AG10803 (cell line): ENCODE data around the gene TMED10.
A peak's percentile ranks its signal among the peaks of the same experiment; 100 is the strongest.
"Not testable (repeated sequence)": the region's sequence is repeated elsewhere in the genome, so short reads cannot be mapped to it uniquely, and the experiment has no call there.

ENCODE experiments used
- DNase-seq: peaks from one replicate; pipeline ENCODE4 v3.0.0; 2010; ENCODE audit warnings: low read depth
- H3K4me3 ChIP-seq: 2 replicates; pipeline ENCODE4 v1.5.1; 2011; ENCODE audit warnings: mild to moderate bottlenecking, low read length, control low read depth
- CTCF ChIP-seq: conservative IDR thresholded peaks from 2 replicates; pipeline ENCODE4 v1.5.1; 2011; ENCODE audit warnings: mild to moderate bottlenecking, low read length, control low read depth, inconsistent platforms

The TMED10 gene

GRCh38 chr14:75153295-75153694 lies 23.1 kb downstream of the TMED10 start:
- TF ChIP-seq CTCF: no peak
- DNase-seq: no peak
- no peak overlapping the region for H3K4me3 ChIP-seq

DNA sequence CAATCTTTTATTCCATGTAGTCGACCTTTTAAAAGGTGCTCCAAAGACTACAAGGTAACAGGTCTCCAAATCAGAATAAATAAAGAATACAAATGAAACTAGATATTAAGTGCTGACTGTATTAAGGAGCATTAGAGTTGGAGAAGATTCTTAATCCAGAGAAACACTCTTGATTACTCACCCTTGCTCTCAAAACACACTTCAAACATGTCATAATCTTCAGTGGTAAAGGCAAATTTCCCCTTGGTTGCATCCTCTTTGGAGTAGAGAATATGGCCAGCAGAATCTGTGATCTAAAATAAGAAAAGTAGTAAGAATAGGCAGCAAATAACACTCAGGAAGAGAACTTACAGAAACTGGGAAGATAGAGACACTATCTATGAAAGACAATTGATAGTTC lies 24.6 kb downstream of the TMED10 start:
- no peak for DNase-seq
- TF ChIP-seq CTCF: no peak
- H3K4me3 ChIP-seq: no peak overlapping the region

GRCh38 chr14:75150637-75151036 lies 25.8 kb downstream of the TMED10 start:
- not testable (repeated sequence) for H3K4me3 ChIP-seq

DNA sequence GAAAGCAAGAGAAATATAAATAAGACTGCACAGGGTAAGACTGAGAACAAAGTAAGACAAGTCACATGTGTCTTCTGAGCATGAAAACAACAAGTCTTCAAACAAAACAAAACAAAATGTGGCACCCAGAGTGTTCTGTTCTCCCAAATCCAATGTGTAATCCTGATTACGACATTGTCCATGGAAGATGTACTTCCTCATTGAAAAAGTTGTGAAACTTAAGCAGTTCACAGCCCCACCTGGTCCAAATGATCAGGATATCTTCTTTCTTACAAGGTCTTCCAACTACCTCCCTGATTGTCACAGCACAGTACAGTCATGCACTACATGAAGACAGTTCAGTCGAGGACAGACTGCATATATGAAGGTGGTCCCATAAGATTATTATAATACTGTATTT lies 26.3 kb downstream of the TMED10 start:
- TF ChIP-seq CTCF: no peak

More at GRCh38 chr14:75150637-75151036, 25.8 kb downstream of the TMED10 start:
- DNase-seq: not testable (repeated sequence)

DNA sequence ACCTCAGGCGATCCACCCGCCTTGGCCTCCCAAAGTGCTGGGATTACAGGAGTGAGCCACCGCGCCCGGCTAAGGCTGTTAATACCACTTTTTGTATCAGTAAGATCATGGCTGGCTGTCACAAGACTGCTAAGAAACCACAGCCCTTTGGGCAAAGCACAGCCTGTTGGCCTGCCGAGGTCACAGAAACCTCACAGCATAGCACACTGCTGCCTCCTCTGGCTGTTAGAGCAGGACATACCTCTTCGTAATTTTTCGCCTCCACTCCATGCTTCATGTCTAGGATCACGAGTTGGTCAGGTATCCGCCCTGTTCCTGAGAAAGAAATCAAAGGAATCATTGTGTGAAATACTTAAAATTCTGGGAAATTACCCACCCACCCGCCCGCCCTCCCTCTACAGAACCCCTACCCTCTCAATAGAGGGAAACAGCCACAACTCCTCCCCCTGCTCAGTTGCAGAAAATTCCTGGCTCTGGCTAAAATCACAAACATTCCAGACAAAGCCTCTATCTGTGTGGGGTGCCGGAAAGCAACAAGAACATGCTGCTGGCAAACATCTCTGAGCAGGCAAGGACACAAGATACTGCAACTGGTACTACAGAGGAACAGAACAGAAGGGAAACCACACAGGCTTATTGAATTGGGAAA lies 28.9 kb downstream of the TMED10 start:
- TF ChIP-seq CTCF: peak; percentile 53
- H3K4me3 ChIP-seq: no peak overlapping the region
- peak; percentile 88 for DNase-seq

More for the DNA sequence above, 26.3 kb downstream of the TMED10 start:
- no peak overlapping the region for H3K4me3 ChIP-seq
- peak; percentile 37 for DNase-seq

DNA sequence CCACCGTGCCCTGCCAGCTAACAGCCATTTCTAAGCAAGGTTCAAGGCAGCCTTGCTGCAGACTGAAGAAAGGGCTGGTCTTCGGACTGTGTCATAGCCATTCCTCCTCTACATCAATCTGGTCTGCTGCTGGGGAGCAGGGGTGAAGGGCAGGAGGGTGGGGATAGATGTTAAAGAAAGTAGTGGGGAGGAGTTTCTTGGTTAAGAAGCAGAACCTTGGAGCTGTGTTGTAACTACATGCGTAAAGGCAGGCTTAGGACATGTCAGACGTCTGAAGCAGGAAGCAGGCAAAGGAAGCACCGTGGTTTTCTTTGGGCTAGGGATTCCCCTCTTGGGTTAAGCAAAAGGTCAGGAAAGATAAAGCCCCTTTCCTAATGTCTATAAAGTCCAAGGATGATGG lies 31.5 kb downstream of the TMED10 start:
- DNase-seq: no peak
- H3K4me3 ChIP-seq: no peak overlapping the region
- no peak for TF ChIP-seq CTCF

- TF ChIP-seq CTCF: no peak
Observed at GRCh38 chr14:75143761-75144527, 32.5 kb downstream of the TMED10 start.

More at GRCh38 chr14:75143761-75144527, 32.5 kb downstream of the TMED10 start:
- H3K4me3 ChIP-seq: no peak overlapping the region
- no peak for DNase-seq
